Prostate gland (tissue), 2 donors: ENCODE data around the gene ZNF319.

Source experiments
- CTCF ChIP-seq, 4 experiments: fragments of 200-600 bp in 2 of 4; fragments of 450-650 bp in 2 of 4; sonication (generic) in 2 of 4; IDR thresholded peaks; 1 replicate in 3 of 4; 2 replicates in 1 of 4; pipeline ENCODE4 v1.5.1; 2016 to 2019; ENCODE audit warnings: antibody characterized with exemption in 4 of 4, mild to moderate bottlenecking in 2 of 4, moderate library complexity in 2 of 4
- POLR2A ChIP-seq: fragments of 450-650 bp; IDR thresholded peaks from one replicate; pipeline ENCODE4 v1.6.1; 2016; ENCODE audit warnings: antibody characterized with exemption, mild to moderate bottlenecking
- POLR2AphosphoS5 ChIP-seq: sonication (generic); formaldehyde crosslinking; IDR thresholded peaks from one replicate; pipeline ENCODE4 v1.6.1; 2017; ENCODE audit warnings: antibody characterized with exemption

GRCh38 chr16:57970319-57970718, 30.2 kb downstream of the ZNF319 start:
- no peak for TF ChIP-seq CTCF (IDR thresholded peaks at IDR 0.05)
- TF ChIP-seq POLR2A: no peak
- TF ChIP-seq POLR2AphosphoS5: no peak
